GM18907 (cell line): ENCODE measurements around the gene ARPC4.
A peak's percentile ranks its signal among the peaks of the same experiment; 100 is the strongest.
"Not testable (repeated sequence)": the region's sequence is repeated elsewhere in the genome, so short reads cannot be mapped to it uniquely, and the experiment has no call there.

Experiments
- ATAC-seq: cut with Tn5 transposase; IDR thresholded peaks from one replicate; pipeline ENCODE4 v1.9.1; 2021; ENCODE audit warnings: mild to moderate bottlenecking, moderate library complexity; ENCODE audit not compliant: unreplicated experiment

ARPC4 gene

DNA sequence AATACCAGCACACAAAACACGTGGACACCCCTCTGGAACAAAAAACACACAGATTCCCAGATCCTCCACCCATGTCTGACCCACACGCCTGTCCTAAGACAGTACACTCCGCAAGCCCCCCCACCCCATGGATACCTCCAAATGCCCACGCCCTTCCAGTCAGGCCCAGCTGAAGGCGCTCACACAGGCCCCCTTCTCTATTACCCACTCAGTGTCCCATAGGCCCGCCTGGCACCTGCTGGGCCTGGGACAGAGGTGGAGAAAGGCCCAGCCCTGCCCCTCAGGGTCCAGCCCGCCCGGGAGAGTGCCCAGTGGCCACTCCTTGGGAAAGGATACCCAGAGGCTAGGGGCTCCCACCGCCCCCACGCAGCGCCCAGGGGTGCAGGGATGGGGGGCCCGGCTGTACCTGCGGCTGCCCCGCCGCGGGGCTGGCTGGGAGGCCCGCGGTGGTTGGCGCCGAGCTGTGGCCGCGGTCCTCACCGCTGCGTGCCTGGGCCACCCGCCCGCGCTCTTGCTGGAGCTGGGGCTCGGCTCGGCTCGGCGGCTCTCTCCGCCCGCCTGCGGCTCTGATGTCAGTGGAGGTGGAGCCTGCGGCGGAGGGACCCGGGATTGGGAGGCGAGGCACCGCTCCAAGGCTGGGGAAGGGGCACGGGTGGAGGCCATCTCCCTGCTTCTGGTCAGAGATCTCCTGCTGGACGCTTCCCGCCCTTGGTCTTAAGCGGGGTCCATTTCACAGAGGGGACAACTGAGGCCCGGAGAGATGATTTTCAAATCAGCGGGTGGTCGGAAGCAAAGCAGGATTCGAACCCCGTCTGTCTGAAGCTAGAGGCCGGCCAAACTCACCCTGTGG lies 23.2 kb upstream of the ARPC4 start, which contains the start of gene CAMK1:
CAMK1 (minus strand) TSS at position 522 of the 850 bp plus-strand sequence. CDS start 2,198 bp downstream, outside the sequence.
- no peak for ATAC-seq

DNA sequence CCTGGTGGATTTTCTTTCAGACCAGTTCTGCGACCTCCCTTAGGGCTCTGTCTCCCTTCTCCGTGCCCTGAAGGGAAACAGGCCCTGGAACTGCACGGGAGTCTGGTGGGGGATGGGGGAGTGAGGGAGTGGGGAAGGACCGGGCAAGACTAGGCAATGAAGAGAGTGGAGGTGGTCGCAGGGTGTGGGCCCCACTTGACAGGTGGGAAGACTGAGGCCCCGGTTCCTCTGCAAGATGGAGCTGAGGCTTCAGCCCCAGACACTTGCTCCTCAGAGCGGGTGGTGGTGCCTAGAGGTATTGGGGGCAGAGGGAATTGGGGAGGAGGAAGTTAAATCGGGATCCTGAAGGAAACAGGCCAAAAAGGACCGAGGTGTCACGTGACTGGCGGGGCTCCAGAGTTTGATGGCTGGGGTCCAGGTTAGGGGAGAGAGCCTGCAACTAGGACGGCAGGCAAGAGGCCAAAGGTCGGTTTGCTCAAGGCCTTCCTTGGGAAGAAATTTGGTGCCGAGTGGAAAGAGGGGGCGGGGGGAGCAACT lies 22.5 kb upstream of the ARPC4 start:
- ATAC-seq: no peak

DNA sequence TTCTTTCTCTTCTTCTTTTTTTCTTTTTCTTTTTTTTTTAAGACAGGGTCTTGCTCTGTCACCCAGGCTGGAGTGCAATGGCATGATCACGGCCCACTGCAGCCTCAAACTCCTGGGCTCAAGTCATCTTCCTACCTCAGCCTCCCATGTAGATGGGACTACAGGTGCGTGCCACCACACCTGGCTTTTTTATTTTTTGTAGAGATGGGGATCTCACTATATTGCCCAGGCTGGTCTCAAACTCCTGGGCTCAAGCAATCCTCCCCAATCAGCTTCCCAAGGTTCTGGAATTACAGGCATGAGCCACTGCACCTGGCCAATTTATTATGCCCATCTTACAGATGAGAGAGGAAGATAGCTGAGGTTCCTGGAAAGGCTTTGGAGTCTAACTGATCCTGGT lies 21.9 kb upstream of the ARPC4 start:
- not testable (repeated sequence) for ATAC-seq

DNA sequence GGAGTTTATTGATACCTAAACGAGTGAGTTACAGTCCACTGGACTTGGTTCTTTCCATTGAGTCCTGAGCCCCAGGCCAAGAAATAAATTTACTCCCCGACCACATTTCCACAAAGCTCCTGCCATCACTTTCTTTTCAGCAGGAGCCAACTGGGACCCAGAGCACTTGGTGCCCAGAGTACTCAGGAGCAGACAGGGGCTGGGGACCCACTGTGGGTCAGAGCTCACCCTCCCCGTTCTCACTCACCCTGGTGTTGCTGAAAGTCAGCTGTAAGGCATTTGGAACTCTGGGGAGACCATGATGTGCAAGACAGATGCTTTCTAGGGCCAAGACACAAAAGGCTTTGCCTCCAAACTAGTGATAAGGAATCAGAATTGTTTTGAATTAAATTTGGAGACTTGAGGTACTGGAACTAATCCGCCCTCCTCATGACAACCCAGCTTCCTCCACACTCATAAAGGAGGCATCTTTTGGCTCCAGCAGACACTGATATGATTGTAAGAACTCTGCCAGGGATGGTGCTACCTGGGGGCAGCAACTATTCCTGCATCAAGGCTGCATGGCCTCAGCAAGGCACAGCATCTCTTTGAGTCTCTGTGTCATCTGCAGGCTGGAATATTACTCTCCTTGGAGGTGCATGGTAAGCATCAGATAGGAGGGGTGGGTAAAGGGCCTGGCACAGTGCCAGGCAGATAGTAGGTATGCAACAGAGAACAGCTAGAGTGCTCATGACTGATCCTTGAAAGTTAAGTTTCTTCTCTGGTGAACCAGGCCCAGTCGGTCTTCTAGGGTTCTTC lies 15.8 kb upstream of the ARPC4 start:
- no peak for ATAC-seq

DNA sequence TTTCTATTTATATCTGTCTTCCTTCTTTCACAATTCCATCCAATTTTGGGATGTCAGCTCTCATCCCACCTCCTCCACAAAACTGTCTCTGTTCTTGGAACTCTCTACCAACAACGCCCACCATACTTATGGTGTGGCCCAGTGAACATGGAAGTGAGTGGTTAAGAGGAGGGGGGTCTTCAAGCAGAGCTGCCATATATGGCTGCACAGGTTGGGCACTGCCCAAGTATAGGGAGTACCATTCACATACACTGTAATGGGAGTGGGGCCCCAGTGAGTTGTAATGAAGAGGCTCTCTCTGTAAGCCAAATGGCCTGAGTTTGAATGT lies 15.2 kb upstream of the ARPC4 start:
- ATAC-seq: no peak

DNA sequence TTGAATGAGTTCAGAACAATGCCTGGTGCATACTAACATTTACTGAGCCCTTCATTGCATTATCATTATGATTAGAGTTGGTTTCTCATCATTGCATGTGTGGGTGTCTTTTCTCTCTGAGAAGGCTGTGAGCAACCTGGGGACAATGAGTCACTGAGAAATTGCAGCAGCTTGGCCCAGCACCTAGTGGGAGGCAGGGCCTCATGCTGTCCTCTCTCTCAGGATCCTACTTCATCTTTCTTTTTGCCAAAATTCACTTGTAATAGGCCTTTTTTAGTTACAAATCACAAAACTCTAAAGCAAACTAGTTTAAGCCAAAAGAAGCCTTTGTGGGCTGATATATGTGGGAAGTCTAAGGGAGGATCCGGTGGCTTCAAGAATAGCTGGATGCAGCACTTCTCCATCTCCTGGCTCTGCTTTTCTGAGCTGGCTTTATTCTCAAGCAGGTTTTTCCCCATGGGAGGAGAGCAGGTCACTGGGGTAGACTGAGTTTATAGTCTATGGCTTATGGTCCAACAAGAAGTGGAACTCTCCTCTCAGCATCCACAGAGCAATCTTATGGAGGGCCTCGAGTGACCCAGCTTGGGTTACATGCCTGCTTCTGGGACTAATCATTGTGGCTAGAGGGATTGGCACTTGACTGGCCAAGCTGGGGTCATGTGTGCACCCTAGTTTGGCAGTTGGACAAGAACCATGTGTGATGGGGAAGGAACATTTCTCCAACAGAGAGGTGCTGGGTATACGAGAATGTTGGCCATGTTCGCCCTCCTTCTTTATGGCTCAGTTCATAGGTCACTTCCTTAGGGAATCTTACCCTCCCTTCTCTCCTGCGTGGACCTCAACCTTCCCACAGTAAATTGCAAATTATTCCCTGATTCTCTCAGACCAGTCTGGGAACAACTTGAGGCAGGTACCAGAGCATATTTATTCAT lies 14.5 kb upstream of the ARPC4 start:
- ATAC-seq: no peak

DNA sequence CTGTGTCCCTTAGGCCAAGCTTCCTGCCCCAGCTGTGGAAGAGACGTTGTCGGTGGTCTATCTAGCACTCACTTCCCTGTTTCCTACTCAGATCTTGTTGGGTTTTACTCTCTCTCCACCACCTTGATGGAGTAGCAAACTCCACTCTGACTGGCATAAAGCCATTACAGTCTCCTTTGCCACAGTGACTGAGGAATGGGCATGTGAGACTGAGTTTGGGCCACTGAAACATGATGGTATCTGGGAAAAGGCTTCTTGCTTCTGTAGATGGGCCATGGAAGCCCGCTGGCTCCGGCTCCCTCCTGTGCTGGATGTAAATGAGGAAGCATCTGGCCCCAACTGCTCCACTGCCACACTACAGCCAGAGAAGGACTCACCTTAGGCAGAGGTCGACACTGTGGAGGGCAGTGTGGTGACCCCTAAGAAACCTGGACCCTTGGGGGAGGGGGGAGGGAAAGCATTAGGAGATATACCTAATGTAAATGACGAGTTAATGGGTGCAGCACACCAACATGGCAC lies 13.7 kb upstream of the ARPC4 start:
- ATAC-seq: no peak

DNA sequence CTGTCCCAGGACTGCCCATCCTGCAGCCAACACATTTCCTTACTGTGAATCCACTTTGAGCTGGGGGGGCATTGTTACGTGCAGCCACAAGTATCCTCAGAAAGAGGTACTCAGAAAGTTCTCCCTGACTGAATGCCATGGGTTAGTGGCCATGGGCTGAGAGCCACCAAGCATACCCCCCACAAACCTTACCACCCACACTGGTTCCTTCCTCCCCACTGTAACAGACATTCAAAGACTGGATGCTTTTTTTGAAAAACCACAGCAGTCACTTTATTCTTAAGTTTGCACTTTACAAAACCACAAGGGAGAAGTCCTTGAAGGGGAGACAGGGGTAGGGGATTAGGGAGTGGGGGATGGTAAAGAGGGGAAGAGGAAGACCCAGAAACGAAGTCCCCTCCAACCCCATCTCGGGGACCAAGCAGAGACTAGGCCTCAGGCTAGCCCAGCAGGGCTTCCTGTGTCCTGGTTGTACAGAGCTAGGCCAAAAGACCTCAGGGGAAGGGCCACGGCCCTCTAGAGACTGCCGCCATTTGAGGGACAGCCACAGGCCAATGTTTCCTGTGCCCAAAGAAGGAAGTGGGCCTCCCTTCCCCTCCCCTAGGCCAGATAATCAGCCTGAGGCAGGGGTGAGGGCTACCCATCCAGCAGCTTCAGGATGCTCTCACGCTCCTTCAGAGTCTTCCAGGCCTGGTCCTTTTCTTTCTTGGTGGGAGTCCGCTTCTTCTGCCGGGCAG lies 13.0 kb upstream of the ARPC4 start:
- ATAC-seq: peak; percentile 68

DNA sequence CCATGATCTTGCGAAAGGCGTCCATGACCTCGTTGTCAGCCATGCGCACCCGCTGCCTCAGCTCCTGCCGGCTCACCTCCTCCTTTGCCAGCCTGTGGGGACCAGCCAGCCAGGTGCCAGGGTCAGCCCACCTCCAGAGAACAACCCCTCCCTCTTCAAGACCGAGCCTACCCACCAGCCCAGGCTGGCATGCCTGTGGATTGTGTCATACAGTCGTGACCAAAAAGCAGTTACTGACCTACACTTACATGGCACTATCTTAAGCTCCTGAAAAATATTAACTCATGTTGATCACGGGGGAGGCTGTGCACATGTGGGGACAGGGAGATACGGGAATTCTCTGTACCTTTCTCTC lies 12.4 kb upstream of the ARPC4 start:
- ATAC-seq: no peak

DNA sequence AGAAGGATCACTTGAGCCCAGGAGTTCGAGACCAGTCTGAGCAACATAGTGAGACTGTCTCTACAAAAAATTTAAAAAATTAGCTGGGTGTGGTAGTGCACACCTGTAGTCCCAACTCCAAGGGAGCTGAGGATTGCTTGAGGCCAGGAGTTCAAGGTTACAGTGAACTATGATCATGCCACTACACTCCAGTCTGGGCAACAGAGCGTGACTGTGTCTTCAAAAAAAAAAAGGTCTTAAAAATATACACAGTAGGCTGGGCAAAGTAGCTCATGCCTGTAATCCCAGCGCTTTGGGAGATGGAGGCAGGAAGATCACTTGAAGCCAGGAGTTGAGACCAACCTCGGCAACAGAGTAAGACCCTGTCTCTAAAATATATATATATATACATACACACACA lies 12.0 kb upstream of the ARPC4 start:
- no peak for ATAC-seq

DNA sequence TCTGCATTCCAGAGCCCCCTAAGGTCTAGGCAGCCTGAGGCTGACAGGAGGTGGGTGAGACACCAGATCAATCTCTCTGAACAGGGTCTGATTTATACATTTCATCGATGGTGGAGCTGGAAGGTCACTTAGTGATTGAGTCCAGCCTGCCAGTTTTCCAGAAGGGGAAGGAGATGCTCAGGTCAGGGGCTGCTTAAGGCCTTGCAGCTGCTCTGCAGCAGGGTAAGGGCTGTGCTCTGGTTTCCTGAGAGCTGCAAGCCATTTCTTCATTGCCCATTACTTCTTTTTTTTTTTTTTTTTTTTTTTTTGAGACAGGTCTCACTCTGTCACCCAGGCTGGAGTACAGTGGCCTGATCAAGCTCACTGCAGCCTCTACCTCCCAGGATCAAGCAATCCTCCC lies 11.3 kb upstream of the ARPC4 start:
- ATAC-seq: no peak

DNA sequence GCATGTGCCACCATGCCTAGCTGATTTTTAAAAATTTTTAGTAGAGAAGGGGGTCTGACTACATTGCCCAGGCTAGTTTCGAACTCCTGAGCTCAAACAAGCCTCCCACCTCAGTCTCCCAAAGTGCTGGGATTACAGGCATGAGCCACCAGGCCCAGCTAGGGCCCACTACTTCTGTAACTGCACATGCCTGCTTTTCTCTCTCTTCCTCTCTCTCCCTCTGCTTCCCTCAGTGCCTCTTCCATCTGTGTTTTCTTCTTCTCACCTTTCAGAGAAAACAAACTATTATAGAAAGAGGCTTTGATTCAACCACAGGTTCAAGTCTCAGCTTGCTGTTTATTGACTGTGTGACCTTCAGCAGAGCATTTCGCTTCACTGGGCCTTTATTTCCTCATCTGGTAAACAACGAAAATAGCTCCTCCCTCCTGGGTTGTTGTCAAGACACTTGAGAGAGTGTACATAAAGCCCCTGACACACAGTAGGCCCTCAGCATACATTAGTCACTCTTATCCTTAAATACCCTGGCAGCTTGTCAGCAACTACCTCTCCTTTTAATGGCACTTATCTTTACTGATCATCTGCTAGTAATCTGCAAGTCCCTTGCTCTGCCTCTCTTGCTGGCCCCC lies 10.8 kb upstream of the ARPC4 start:
- ATAC-seq: no peak

DNA sequence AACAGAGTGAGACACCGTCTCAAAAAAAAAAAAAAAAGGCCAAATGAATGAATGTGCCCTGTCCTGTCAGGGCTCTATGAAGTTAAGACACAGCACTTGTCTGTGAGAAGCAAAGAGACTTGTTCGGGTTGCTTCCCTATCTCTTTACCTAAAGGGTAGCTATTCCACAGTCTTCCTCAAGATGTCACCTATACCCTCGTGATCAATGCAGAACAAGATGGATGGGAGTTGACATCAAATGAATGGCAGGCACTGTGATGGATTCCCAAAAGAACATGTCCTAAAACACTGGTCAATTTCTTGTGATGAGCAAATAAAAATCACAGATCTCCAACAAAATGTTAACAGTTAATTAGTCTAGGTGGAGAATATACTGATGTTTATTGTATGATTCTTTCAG lies 10.1 kb upstream of the ARPC4 start:
- no peak for ATAC-seq

DNA sequence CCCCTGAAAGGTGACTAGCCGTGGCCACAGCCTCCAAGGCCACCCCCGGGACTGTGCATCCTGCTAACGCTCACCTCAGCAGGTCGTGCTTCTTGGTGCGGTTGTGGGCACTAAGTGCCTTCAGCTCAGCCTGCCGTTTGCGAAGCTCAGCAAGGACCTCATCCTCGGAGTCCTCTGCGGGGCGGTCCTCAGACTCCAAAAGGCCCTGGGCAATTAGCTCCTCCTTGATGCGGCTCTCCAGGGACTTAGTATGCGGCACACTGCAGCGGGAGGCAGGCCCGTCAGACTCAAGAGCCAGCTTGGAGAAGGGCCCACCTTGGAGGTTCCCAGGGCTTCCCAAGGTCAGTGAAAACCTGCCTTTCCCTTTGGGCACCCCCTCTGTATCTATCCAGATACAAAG lies 8.9 kb upstream of the ARPC4 start:
- no peak for ATAC-seq

DNA sequence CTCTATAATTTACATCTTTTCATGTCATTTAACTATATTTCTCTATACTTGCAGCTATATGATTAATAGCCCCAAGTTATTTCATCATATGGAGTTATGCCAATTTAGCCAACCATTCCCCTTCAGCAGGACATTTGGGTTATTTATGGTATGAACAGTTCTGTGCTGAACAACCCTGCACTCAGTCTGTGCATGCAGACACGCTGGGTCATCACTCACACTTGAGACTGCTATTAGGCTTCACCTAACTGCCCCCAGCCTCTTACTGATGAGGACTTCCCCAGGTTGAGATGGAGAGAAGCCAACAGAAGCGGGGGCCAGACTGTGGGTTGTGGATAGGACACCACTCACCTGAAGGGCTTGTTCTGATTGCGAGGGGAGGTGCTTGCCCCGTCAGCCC lies 7.9 kb upstream of the ARPC4 start:
- ATAC-seq: no peak

DNA sequence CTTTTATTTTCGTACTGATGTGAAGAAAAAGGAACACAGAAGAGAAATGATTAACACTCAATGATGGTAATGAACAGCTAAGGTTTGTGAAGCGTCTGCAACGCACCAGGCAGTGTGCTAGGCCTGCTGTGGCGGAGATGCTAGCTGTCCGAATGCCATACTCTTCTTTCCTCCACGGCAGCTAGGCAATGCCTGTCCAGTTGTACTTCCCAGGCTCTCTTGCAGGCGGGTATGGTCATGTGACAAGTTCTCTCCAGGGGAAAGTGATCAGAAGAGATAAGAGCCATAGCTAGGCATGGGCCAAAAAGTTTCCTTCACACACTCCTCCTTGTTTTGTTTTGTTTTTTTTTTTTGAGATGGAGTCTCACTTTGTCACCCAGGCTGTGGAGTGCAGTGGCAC lies 7.3 kb upstream of the ARPC4 start:
- no peak for ATAC-seq

DNA sequence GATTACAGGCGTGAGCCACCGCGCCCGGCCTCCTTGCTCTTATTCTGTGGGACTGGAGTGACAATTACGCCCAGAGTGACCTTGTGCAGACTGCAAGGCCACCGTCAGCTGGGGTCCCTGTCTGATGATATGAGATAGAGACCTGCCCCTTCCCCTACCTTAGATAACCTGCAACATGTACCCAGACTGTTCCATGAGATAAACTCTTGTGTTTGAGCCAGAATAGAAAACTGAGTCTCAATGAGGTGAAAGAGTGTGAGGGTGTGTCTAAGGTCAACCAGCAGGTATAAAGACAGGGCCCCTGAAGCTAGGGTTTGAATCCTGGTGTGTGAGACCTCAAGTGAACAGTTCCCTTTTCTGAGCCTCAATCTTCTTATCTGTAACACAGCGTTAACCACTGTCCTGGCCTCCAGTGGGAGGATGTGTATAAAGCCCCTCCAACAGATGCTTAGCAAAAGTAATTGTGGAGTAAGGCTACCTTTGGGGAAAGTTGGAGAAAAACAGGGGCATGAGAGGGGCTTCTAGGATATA lies 6.6 kb upstream of the ARPC4 start:
- no peak for ATAC-seq

DNA sequence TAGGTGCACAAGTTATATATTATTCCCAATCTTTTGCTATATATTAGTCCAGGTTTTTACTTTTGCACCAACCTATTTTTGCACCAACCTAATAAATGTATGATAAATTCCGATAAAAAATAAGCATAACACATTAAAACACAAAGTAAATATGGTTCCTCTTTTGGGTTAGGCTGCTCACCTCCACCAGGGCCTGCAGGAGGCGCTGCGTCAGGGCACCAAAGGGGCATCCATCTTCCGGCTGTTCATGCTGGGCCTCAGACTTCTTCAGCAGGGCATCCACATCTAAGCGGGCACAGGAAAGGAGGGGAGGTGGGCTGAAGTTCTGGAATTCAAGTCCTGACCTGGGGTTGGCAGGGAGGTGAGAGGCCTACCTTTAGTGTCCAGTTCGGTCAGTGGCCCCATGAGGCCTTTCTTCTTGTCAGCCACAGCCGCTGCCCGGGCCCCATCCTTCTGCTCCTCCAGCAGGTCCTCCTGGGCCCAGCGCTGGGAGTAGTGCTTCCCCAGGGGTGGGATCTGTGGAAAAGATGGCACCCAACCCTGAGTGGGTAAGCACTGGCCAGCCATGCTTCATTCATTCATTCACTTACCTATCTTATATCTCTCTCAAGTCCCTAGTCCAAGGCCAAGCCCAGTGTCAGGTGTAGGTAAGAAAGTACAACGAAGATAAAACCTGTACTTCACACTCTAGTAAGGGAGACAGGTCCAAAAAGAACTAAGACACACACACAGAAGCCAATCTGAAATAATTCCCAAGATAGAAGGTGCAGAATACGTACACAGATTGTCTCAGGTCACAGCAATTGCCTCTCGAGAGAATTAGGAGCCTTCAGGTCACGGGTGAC lies 5.8 kb upstream of the ARPC4 start:
- no peak for ATAC-seq

DNA sequence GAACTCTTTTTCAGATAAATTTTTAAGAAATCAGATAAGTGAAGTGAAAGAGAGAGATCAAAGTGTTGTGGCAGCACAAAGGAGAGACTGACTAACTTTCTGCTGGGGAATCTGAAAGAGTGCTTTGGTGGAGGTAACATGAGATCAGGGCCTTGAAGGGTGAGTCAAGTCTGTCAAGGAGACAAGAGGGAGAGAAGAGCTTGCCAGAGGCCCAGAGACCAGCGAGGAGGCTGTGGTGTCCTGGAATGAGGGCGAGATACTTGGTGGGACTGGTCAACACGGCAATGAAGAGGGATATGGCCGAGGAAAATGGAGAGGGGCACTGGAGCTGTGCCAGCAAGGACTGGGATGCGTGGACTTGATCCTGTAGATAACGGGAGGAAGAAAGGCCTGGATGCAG lies 5.2 kb upstream of the ARPC4 start:
- no peak for ATAC-seq
